Measurements from ENCODE around the gene TXN2.
A peak's percentile ranks its signal among the peaks of the same experiment; 100 is the strongest.

Gene TXN2

DNA sequence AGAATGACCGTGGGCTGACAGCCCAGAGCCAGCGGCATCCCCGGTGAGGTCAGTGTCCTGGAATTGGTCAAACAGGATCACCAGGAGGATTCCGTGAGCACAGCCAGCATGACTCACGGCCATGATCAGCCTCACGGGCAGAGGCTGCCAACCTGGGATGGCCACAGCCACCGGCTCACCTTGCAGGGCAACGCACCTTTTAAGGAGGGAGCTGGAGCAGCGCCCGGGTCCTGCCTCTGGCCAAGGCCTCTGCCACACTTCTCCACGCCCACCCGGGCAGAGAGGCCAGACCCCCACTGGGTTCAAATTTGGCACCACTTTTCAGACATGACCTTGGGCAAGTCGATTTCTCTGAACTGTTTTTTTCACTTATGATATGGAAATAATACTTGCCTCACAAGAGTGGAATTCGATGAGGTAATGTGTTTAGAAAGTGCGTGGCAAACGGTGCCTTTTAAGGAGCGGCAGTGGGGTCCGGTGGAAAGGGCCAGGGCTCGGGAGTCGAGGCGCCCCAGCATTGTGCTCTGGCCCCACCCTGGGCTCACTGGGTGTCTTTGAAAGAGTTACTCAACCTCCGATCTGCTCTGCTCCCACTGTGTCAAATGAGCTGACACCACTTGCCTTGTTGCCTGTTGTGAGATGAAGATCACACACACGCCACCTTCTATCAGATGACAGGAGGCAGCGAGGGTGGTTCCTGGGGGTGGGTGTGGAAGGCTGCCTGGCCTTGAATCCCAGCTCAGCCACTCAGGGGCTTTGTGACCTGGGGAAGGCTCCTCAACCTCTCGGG lies 16.0 kb downstream of the TXN2 start:
- peaks cover 68% of the 10 kb centered on the region for H3K4me1 ChIP-seq (ENCODE audit: control insufficient read depth, insufficient read depth, low read depth, low read length)
- H3K23ac ChIP-seq (ENCODE audit: low read length in 2 of 2): no peak overlapping the region
- H3K27ac ChIP-seq (ENCODE audit: low read length, poor library complexity, severe bottlenecking): peak overlapping the region; percentile 90
- 31% methylated on average over 24 of the region's 25 CpGs for WGBS
- peaks cover 0 to 9% of the 10 kb centered on the region in 2 experiments for H3K36me3 ChIP-seq (ENCODE audit: control insufficient read depth in 1 of 2, insufficient read depth in 2 of 2, low read depth in 1 of 2, low read length in 2 of 2)
- H3K79me1 ChIP-seq (replicated peaks; ENCODE audit: low read length, poor library complexity, severe bottlenecking): peaks cover 7% of the 10 kb centered on the region
- H2BK12ac ChIP-seq (ENCODE audit: low read length in 2 of 2): peak overlapping the region; percentile 95 to 98
- peak overlapping the region; percentile 97 for H2BK5ac ChIP-seq (ENCODE audit: low read depth, low read length, poor library complexity, severe bottlenecking)
- H3K18ac ChIP-seq (ENCODE audit: low read depth in 1 of 2, low read length in 2 of 2): peak overlapping the region; percentile 92 to 93
- no peak overlapping the region for H3K4me2 ChIP-seq (ENCODE audit: low read length, poor library complexity, severe bottlenecking)
- H3K9me3 ChIP-seq (ENCODE audit: control insufficient read depth, low read length): no peaks in the 10 kb centered on the region
- H4K91ac ChIP-seq (ENCODE audit: low read length): peak overlapping the region; percentile 96
- H4K8ac ChIP-seq (ENCODE audit: low read length): peak overlapping the region; percentile 83
- H2BK120ac ChIP-seq (ENCODE audit: low read depth, low read length): peak overlapping the region; percentile 87
- no peaks in the 10 kb centered on the region for H3K27me3 ChIP-seq (ENCODE audit: control insufficient read depth in 1 of 2, insufficient read depth in 1 of 2, low read length in 2 of 2)
- peak overlapping the region; percentile 58 for H3K9ac ChIP-seq (ENCODE audit: low read length)
- H3K4me3 ChIP-seq (ENCODE audit: insufficient read depth in 1 of 2, low read depth in 1 of 2, low read length in 2 of 2): no peak overlapping the region
- peak overlapping the region; percentile 100 for H2AK5ac ChIP-seq (ENCODE audit: low read length, severe bottlenecking)
- DNase-seq: peak; percentile 92
- peak overlapping the region; percentile 93 for H2BK15ac ChIP-seq (ENCODE audit: low read depth, poor library complexity, severe bottlenecking)
- H2AFZ ChIP-seq (ENCODE audit: low read depth, low read length): no peak overlapping the region
- peak overlapping the region in 1 of 2 experiments; percentile 0 for H3K14ac ChIP-seq (ENCODE audit: low read length in 2 of 2)
- peak overlapping the region; percentile 88 to 95 for H3K4ac ChIP-seq (ENCODE audit: low read depth in 1 of 2, low read length in 2 of 2)

DNA sequence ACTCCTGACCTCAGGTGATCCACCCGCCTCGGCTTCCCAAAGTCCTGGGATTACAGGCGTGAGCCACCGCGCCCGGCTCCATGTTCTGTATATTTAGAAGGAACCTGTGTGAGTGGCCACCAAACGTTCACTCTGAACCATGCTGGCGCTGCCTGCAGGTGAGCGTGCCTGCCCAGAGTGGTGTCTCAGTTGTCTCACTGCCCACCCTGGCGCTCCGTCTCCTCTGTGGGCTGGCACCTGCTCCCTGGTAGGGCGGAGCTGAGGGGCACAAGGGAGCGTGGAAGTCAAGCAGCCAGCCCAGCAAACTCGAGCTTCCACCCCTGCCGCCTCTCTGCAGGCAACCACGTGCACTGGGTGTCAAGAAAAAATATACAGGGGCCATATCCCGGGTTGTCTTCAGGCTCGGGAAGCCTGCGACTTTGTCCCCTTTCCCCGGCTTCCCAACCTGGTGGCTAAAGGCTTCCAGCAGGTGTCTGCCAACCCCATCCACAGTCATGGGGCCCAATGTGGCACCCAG lies 16.7 kb downstream of the TXN2 start:
- no peak for DNase-seq
- peak overlapping the region; percentile 95 to 98 for H2BK12ac ChIP-seq (ENCODE audit: low read length in 2 of 2)
- H3K18ac ChIP-seq (ENCODE audit: low read depth in 1 of 2, low read length in 2 of 2): peak overlapping the region; percentile 88 to 92
- peak overlapping the region; percentile 71 to 93 for H3K4ac ChIP-seq (ENCODE audit: low read depth in 1 of 2, low read length in 2 of 2)
- H4K91ac ChIP-seq (ENCODE audit: low read length): peak overlapping the region; percentile 96
- peaks cover 66% of the 10 kb centered on the region for H3K4me1 ChIP-seq (ENCODE audit: control insufficient read depth, insufficient read depth, low read depth, low read length)
- no peaks in the 10 kb centered on the region for H3K27me3 ChIP-seq (ENCODE audit: control insufficient read depth in 1 of 2, insufficient read depth in 1 of 2, low read length in 2 of 2)
- no peaks in the 10 kb centered on the region for H3K9me3 ChIP-seq (ENCODE audit: control insufficient read depth, low read length)
- peak overlapping the region; percentile 82 for H2BK120ac ChIP-seq (ENCODE audit: low read depth, low read length)
- H3K27ac ChIP-seq (ENCODE audit: low read length, poor library complexity, severe bottlenecking): peak overlapping the region; percentile 90
- H3K4me2 ChIP-seq (ENCODE audit: low read length, poor library complexity, severe bottlenecking): no peak overlapping the region
- H2AFZ ChIP-seq (ENCODE audit: low read depth, low read length): no peak overlapping the region
- no peak overlapping the region for H3K14ac ChIP-seq (ENCODE audit: low read length in 2 of 2)
- H3K36me3 ChIP-seq (ENCODE audit: control insufficient read depth in 1 of 2, insufficient read depth in 2 of 2, low read depth in 1 of 2, low read length in 2 of 2): peaks cover 0 to 9% of the 10 kb centered on the region in 2 experiments
- H3K4me3 ChIP-seq (ENCODE audit: insufficient read depth in 1 of 2, low read depth in 1 of 2, low read length in 2 of 2): no peak overlapping the region
- H4K8ac ChIP-seq (ENCODE audit: low read length): no peak overlapping the region
- H3K9ac ChIP-seq (ENCODE audit: low read length): no peak overlapping the region
- 92% methylated on average over 20 of the region's 20 CpGs for WGBS
- peak overlapping the region; percentile 92 for H2BK5ac ChIP-seq (ENCODE audit: low read depth, low read length, poor library complexity, severe bottlenecking)
- peaks cover 7% of the 10 kb centered on the region for H3K79me1 ChIP-seq (replicated peaks; ENCODE audit: low read length, poor library complexity, severe bottlenecking)
- peak overlapping the region; percentile 95 for H2AK5ac ChIP-seq (ENCODE audit: low read length, severe bottlenecking)
- no peak overlapping the region for H3K23ac ChIP-seq (ENCODE audit: low read length in 2 of 2)
- H2BK15ac ChIP-seq (ENCODE audit: low read depth, poor library complexity, severe bottlenecking): peak overlapping the region; percentile 39

DNA sequence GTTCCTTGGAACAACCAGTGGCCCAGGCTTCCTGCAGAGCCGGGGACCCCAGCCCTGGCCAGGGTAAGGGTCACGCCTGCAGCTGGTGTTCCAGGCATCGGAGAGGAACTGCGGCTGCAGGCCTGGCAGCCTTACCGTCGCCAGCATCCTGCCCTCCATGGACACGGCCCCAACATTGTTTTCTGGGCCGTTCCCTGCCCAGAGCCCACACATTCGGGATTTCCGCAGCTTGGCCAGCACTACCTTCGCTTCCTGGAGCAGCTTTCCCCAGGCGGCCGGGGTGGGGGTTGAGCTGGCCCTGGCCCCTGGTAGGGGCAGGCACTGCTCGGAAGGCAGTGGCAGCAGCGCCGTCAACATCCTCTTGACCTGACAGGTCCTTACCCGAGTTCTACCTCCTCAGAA lies 17.7 kb downstream of the TXN2 start:
- no peaks in the 10 kb centered on the region for H3K27me3 ChIP-seq (ENCODE audit: control insufficient read depth in 1 of 2, insufficient read depth in 1 of 2, low read length in 2 of 2)
- peak overlapping the region; percentile 63 to 81 for H3K18ac ChIP-seq (ENCODE audit: low read depth in 1 of 2, low read length in 2 of 2)
- H3K4ac ChIP-seq (ENCODE audit: low read depth in 1 of 2, low read length in 2 of 2): peak overlapping the region; percentile 30 to 67
- H2BK120ac ChIP-seq (ENCODE audit: low read depth, low read length): peak overlapping the region; percentile 83
- no peak overlapping the region for H2AFZ ChIP-seq (ENCODE audit: low read depth, low read length)
- no peak overlapping the region for H3K4me3 ChIP-seq (ENCODE audit: insufficient read depth in 1 of 2, low read depth in 1 of 2, low read length in 2 of 2)
- H3K9ac ChIP-seq (ENCODE audit: low read length): no peak overlapping the region
- H3K36me3 ChIP-seq (ENCODE audit: control insufficient read depth in 1 of 2, insufficient read depth in 2 of 2, low read depth in 1 of 2, low read length in 2 of 2): peaks cover 0 to 6% of the 10 kb centered on the region in 2 experiments
- H4K91ac ChIP-seq (ENCODE audit: low read length): peak overlapping the region; percentile 92
- peak overlapping the region; percentile 99 for H2AK5ac ChIP-seq (ENCODE audit: low read length, severe bottlenecking)
- H3K4me2 ChIP-seq (ENCODE audit: low read length, poor library complexity, severe bottlenecking): no peak overlapping the region
- no peaks in the 10 kb centered on the region for H3K9me3 ChIP-seq (ENCODE audit: control insufficient read depth, low read length)
- H3K23ac ChIP-seq (ENCODE audit: low read length in 2 of 2): no peak overlapping the region
- H2BK15ac ChIP-seq (ENCODE audit: low read depth, poor library complexity, severe bottlenecking): peak overlapping the region; percentile 82
- peak overlapping the region; percentile 93 to 96 for H2BK12ac ChIP-seq (ENCODE audit: low read length in 2 of 2)
- H2BK5ac ChIP-seq (ENCODE audit: low read depth, low read length, poor library complexity, severe bottlenecking): peak overlapping the region; percentile 87
- peaks cover 64% of the 10 kb centered on the region for H3K4me1 ChIP-seq (ENCODE audit: control insufficient read depth, insufficient read depth, low read depth, low read length)
- H3K14ac ChIP-seq (ENCODE audit: low read length in 2 of 2): no peak overlapping the region
- peak overlapping the region; percentile 62 for H4K8ac ChIP-seq (ENCODE audit: low read length)
- WGBS: 92% methylated on average over 17 of the region's 17 CpGs
- H3K79me1 ChIP-seq (replicated peaks; ENCODE audit: low read length, poor library complexity, severe bottlenecking): peaks cover 7% of the 10 kb centered on the region
- no peak for DNase-seq
- peak overlapping the region; percentile 11 for H3K27ac ChIP-seq (ENCODE audit: low read length, poor library complexity, severe bottlenecking)
